Sigmoid colon (tissue), 4 donors: ENCODE measurements around the gene HDDC3.

ENCODE experiments used
- CTCF ChIP-seq, 4 experiments: fragments of 450-650 bp in 3 of 4; fragments of 200-600 bp in 1 of 4; IDR thresholded peaks; one replicate each; pipeline ENCODE4 v1.5.1; 2016 to 2019; ENCODE audit warnings: antibody characterized with exemption in 4 of 4, mild to moderate bottlenecking in 3 of 4, moderate library complexity in 2 of 4
- EP300 ChIP-seq, 4 donors: sonication (generic); formaldehyde crosslinking; IDR thresholded peaks; one replicate each; pipeline ENCODE4 v1.6.1; 2017; ENCODE audit warnings: antibody characterized with exemption in 4 of 4
- POLR2A ChIP-seq, 2 donors: fragments of 450-650 bp; IDR thresholded peaks; one replicate each; pipeline ENCODE4 v1.6.1; 2016; ENCODE audit warnings: antibody characterized with exemption in 2 of 2, mild to moderate bottlenecking in 2 of 2, moderate library complexity in 2 of 2
- POLR2AphosphoS5 ChIP-seq, 4 donors: sonication (generic); formaldehyde crosslinking; IDR thresholded peaks; one replicate each; pipeline ENCODE4 v1.6.1; 2017; ENCODE audit warnings: antibody characterized with exemption in 4 of 4

GRCh38 chr15:90895571-90896117, 36.7 kb downstream of the HDDC3 start:
- TF ChIP-seq CTCF (IDR thresholded peaks at IDR 0.05) (no peak), EP300 (IDR thresholded peaks at IDR 0.05) (no peak), POLR2A (IDR thresholded peaks at IDR 0.05) (no peak), POLR2AphosphoS5 (IDR thresholded peaks at IDR 0.05) (no peak)
